GM12878 (cell line): ENCODE results near the gene SDCCAG8. TPM values are rescaled to one million over a fixed set of nuclear protein-coding genes. Genes with fewer than 3 reads are reported as not detected.

ENCODE experiments used
- ATAC-seq: fragments of 200-7000 bp; cut with Tn5 transposase; 3 replicates; pipeline ENCODE4 v1.9.1; 2020; ENCODE audit warnings: mild to moderate bottlenecking, moderate library complexity
- BruUV-seq: library from RNA; stranded (reverse); fragments of 400-500 nt; replicated peaks from 2 replicates; lab custom pipeline; 2021; lab: Mats Ljungman, UMichigan
- CTCF ChIA-PET: fragments of 300-600 bp; sonication (Branson Sonifier 250); formaldehyde crosslinking; extraction: SDS; loops from one replicate; lab custom pipeline; 2021; ENCODE audit warnings: inconsistent platforms; lab: Yijun Ruan, JAX
- POLR2A ChIA-PET: fragments of 350-600 bp; formaldehyde crosslinking; extraction: SDS; loops from one replicate; lab custom pipeline; 2021; ENCODE audit warnings: inconsistent platforms; lab: Charles Lee
- RAD21 ChIA-PET: fragments of 300-600 bp; sonication (Branson Sonifier 250); formaldehyde crosslinking; loops from one replicate; lab custom pipeline; 2023; ENCODE audit warnings: antibody characterized with exemption; ENCODE audit not compliant: unreplicated experiment; lab: Charles Lee
- SMC1A ChIA-PET: fragments of 300-600 bp; sonication (Branson Sonifier 250); formaldehyde crosslinking; loops from one replicate; lab custom pipeline; 2023; ENCODE audit not compliant: unreplicated experiment, uncharacterized antibody; lab: Charles Lee
- DNase-seq: peaks from one replicate; pipeline ENCODE4 v3.0.0-alpha.2; 2011; ENCODE audit warnings: low read depth, low spot score
- FAIRE-seq: peaks from 3 replicates; lab custom pipeline; 2011; peaks lifted over from hg19 to GRCh38; lab: Jason Lieb, UNC
- H2AFZ ChIP-seq: 2 replicates; pipeline ENCODE4 v1.6.0; 2011; ENCODE audit warnings: low read depth, low read length, control low read depth; ENCODE audit not compliant: control insufficient read depth
- H3K27ac ChIP-seq: 2 replicates; pipeline ENCODE4 v1.5.1; 2011; ENCODE audit warnings: control low read depth; ENCODE audit not compliant: control insufficient read depth, insufficient read depth
- H3K27me3 ChIP-seq, 2 experiments: replicated peaks in 1 of 2; 2 replicates each; pipeline versions ENCODE4 v1.6.0 to v1.6.1; 2011; ENCODE audit warnings: low read length in 1 of 2; ENCODE audit not compliant: control insufficient read depth in 2 of 2, insufficient read depth in 2 of 2
- H3K36me3 ChIP-seq, 2 experiments: 2 replicates each; pipeline ENCODE4 v1.5.1; 2011; ENCODE audit warnings: low read length in 1 of 2; ENCODE audit not compliant: control insufficient read depth in 2 of 2, insufficient read depth in 2 of 2
- H3K4me1 ChIP-seq: 2 replicates; pipeline ENCODE4 v1.6.1; 2011; ENCODE audit warnings: mild to moderate bottlenecking, low read length, moderate library complexity, mixed read lengths; ENCODE audit not compliant: control insufficient read depth, insufficient read depth
- H3K4me2 ChIP-seq: 2 replicates; pipeline ENCODE4 v1.6.0; 2011; ENCODE audit warnings: control low read depth; ENCODE audit not compliant: control insufficient read depth, insufficient read depth
- H3K4me3 ChIP-seq: fragments of 200-600 bp; sonication (generic); 2 replicates; pipeline ENCODE4 v1.5.1; 2016
- H3K79me2 ChIP-seq: 2 replicates; pipeline ENCODE4 v1.6.0; 2011; ENCODE audit warnings: low read length; ENCODE audit not compliant: control insufficient read depth, insufficient read depth
- H3K9ac ChIP-seq: 2 replicates; pipeline ENCODE4 v1.8.0; 2011; ENCODE audit warnings: low read length, control low read depth, mixed read lengths; ENCODE audit not compliant: control insufficient read depth, insufficient read depth
- H3K9me3 ChIP-seq: replicated peaks from 3 replicates; pipeline ENCODE4 v1.5.1; 2011; ENCODE audit warnings: mild to moderate bottlenecking, low read length; ENCODE audit not compliant: control insufficient read depth, insufficient read depth
- H4K20me1 ChIP-seq: 2 replicates; pipeline ENCODE4 v1.6.0; 2011; ENCODE audit not compliant: control insufficient read depth, insufficient read depth
- ATF7 ChIP-seq: fragments of 450-650 bp; IDR thresholded peaks from 2 replicates; pipeline ENCODE4 v1.6.1; 2016; ENCODE audit warnings: low read depth, mild to moderate bottlenecking
- ETV6 ChIP-seq, 2 experiments: fragments of 450-650 bp in 1 of 2; IDR thresholded peaks in 1 of 2; conservative IDR thresholded peaks in 1 of 2; 2 replicates each; pipeline ENCODE4 v1.6.1; 2014; ENCODE audit warnings: antibody characterized with exemption in 1 of 2, borderline replicate concordance in 1 of 2, low read depth in 1 of 2, mild to moderate bottlenecking in 1 of 2, moderate library complexity in 1 of 2
- NR2F1 ChIP-seq: fragments of 450-650 bp; conservative IDR thresholded peaks from 2 replicates; pipeline ENCODE4 v1.6.1; 2017; ENCODE audit warnings: mild to moderate bottlenecking
- PRDM15 ChIP-seq: fragments of 450-650 bp; formaldehyde crosslinking; IDR thresholded peaks from 2 replicates; pipeline ENCODE4 v1.4.0; 2020; ENCODE audit warnings: mild to moderate bottlenecking, moderate library complexity
- ZSCAN29 ChIP-seq: fragments of 450-650 bp; IDR thresholded peaks from 2 replicates; pipeline ENCODE4 v1.6.1; 2017; ENCODE audit warnings: mild to moderate bottlenecking, moderate library complexity
- WGBS: methylation state at CpG from one replicate; pipeline ENCODE4 v1.1.6; 2016; ENCODE audit warnings: low lambda C conversion rate; ENCODE audit not compliant: insufficient replicate concordance, insufficient coverage; ENCODE audit errors: missing lambda C conversion rate; 5-methylcytosine and 5-hydroxymethylcytosine counted together
- in situ Hi-C: fragments of 300-500 bp; cut with MboI; formaldehyde crosslinking; loops from 9 replicates; pipeline ENCODE4 v1.14.3; 2018; ENCODE audit warnings: mixed read lengths
- intact Hi-C: fragments of 100-400 bp; cut with micrococcal nuclease; formaldehyde crosslinking; loops from one replicate; pipeline ENCODE4 v1.14.2; 2022; ENCODE audit not compliant: unreplicated experiment
- polyA plus RNA-seq, 11 experiments: library from polyadenylated mRNA; depleted of rRNA in 4 of 11; unstranded in 6 of 11; stranded (reverse) in 5 of 11; fragments of >200 nt; fragmentation: Nextera tagmentation in 4 of 11; fragmentation: Illumina TruSeq in 1 of 11; extraction: Ambion mirVana in 4 of 11; extraction: Trizol in 1 of 11; gene quantifications; 1 replicate in 1 of 11; 2 replicates in 10 of 11; pipeline versions ENCODE4 v1.2.1 to v1.2.3, GENCODE V29; 2011 to 2016; ENCODE audit warnings: inconsistent platforms in 2 of 11, missing spikeins in 2 of 11, low read depth in 1 of 11
- total RNA-seq, 4 experiments: library from RNA; depleted of rRNA in 3 of 4; stranded (reverse); fragments of >200 nt in 3 of 4; fragmentation: Illumina TruSeq in 1 of 4; extraction: Trizol in 1 of 4; gene quantifications; 2 replicates each; pipeline versions ENCODE4 v1.2.1 to v1.2.3, GENCODE V29; 2013 to 2021

Gene SDCCAG8
- total and polyA plus RNA-seq, 10 of the 15 experiments (the other 5 are each of a cell fraction or from before 2014, with no cell fraction given) = 15.0 to 25.6 (median 20.6) TPM

- Histone ChIP-seq H3K4me1 (peaks cover 4% of the 10 kb centered on the region; the same call in 1 of the 2 replicates), H3K9ac (no peak overlapping the region), H2AFZ (no peak overlapping the region), H3K79me2 (no peaks in the 10 kb centered on the region), H3K4me3 (no peak overlapping the region), H3K4me2 (no peak overlapping the region), H3K27ac (no peak overlapping the region), H3K27me3 (no peaks in the 10 kb centered on the region; a peak in 2 of 4 replicates), H3K9me3 (no peaks in the 10 kb centered on the region), H3K36me3 (no peaks in the 10 kb centered on the region), H4K20me1 (no peaks in the 10 kb centered on the region)
- no peak for ATAC-seq
- no TSS peak for BruUV-seq
- ChIA-PET RAD21 (no interaction called here), CTCF (no interaction called here), SMC1A (interaction anchor here (2.1 kb wide), 1 partner anchor 12 kb away, joined by 4 read pairs; no protein-coding TSS in a partner anchor), POLR2A (no interaction called here)
- 91% methylated on average over 7 of the region's 7 CpGs for WGBS
- FAIRE-seq = no peak
- TF ChIP-seq NR2F1 = no peak
- TF ChIP-seq ATF7 = no peak
- no peak for TF ChIP-seq ZSCAN29
- no peak for TF ChIP-seq ETV6 (conservative IDR thresholded peaks at IDR 0.05 in 1 of 2, IDR thresholded peaks at IDR 0.05 in 1 of 2; ENCODE audit: borderline replicate concordance in 1 of 2, low read depth in 1 of 2)
- TF ChIP-seq PRDM15 (CRISPR knock-in tag) = no peak
- intact Hi-C loops = no loop called here
- in situ Hi-C loops = no loop called here
- no peak for DNase-seq
Measured at GRCh38 chr1:243477731-243478290, 222.0 kb downstream of the SDCCAG8 start.
